Endothelial cell of umbilical vein (primary cell): ENCODE data around the gene TAMALIN. TPM values are rescaled to one million over a fixed set of nuclear protein-coding genes. Genes with fewer than 3 reads are reported as not detected.

ENCODE experiments used
- BruUV-seq: library from RNA; stranded (reverse); fragments of 400-500 nt; replicated peaks from 2 replicates; lab custom pipeline; 2021; lab: Mats Ljungman, UMichigan
- CTCF ChIA-PET: fragments of 300-600, 350-600 bp; sonication (Branson Sonifier 250); formaldehyde crosslinking; loops from one replicate; lab custom pipeline; 2021; ENCODE audit warnings: antibody characterized with exemption, inconsistent platforms; lab: Charles Lee
- POLR2A ChIA-PET: fragments of 300-600, 350-600 bp; sonication (Branson Sonifier 250); formaldehyde crosslinking; loops from one replicate; lab custom pipeline; 2021; ENCODE audit warnings: antibody characterized with exemption, inconsistent platforms; lab: Charles Lee
- DNase-seq: peaks from one replicate; pipeline ENCODE4 v3.0.0-alpha.2; 2011; ENCODE audit warnings: low read depth, low spot score
- FAIRE-seq: peaks from 2 replicates; lab custom pipeline; 2011; peaks lifted over from hg19 to GRCh38; lab: Jason Lieb, UNC
- H2AFZ ChIP-seq: 2 replicates; pipeline ENCODE4 v1.6.0; 2012; ENCODE audit warnings: low read depth, low read length, control low read depth, inconsistent platforms
- H3K27ac ChIP-seq: 2 replicates; pipeline ENCODE4 v1.5.1; 2011; ENCODE audit warnings: low read depth, mild to moderate bottlenecking, control low read depth, low read length, moderate library complexity; ENCODE audit not compliant: insufficient read depth
- H3K27me3 ChIP-seq, 2 experiments: 2 replicates each; pipeline versions ENCODE4 v1.6.0 to v1.6.1; 2011; ENCODE audit warnings: low read length in 2 of 2, mixed read lengths in 1 of 2; ENCODE audit not compliant: control insufficient read depth in 2 of 2, insufficient read depth in 2 of 2
- H3K36me3 ChIP-seq, 2 experiments: 2 replicates in 1 of 2; 3 replicates in 1 of 2; pipeline ENCODE4 v1.5.1; 2011; ENCODE audit warnings: low read length in 2 of 2, mild to moderate bottlenecking in 1 of 2, moderate library complexity in 1 of 2; ENCODE audit not compliant: control insufficient read depth in 2 of 2, insufficient read depth in 2 of 2; ENCODE audit errors: extremely low read depth in 1 of 2
- H3K4me1 ChIP-seq: 3 replicates; pipeline ENCODE4 v1.5.1; 2011; ENCODE audit warnings: mild to moderate bottlenecking, low read length; ENCODE audit not compliant: control insufficient read depth, insufficient read depth; ENCODE audit errors: extremely low read depth
- H3K4me2 ChIP-seq: 2 replicates; pipeline ENCODE4 v1.6.1; 2011; ENCODE audit warnings: low read length, control low read depth, mixed read lengths; ENCODE audit not compliant: insufficient read depth
- H3K4me3 ChIP-seq, 3 experiments: fragments of 200-600 bp in 1 of 3; sonication (generic), shearing (Covaris generic) in 1 of 3; replicated peaks in 1 of 3; 2 replicates each; pipeline ENCODE4 v1.5.1; 2011 to 2016; ENCODE audit warnings: control low read depth in 3 of 3, low read length in 3 of 3, mild to moderate bottlenecking in 2 of 3, inconsistent platforms in 1 of 3, low read depth in 1 of 3, moderate library complexity in 1 of 3; ENCODE audit not compliant: insufficient read depth in 1 of 3
- H3K79me2 ChIP-seq: 2 replicates; pipeline ENCODE4 v1.6.0; 2012; ENCODE audit warnings: low read length, inconsistent platforms; ENCODE audit not compliant: control insufficient read depth, insufficient read depth
- H3K9ac ChIP-seq: replicated peaks from 2 replicates; pipeline ENCODE3; 2011; ENCODE audit warnings: low read length, control low read depth; ENCODE audit not compliant: insufficient read depth; ENCODE audit errors: extremely low read depth
- H3K9me1 ChIP-seq: replicated peaks from 3 replicates; pipeline ENCODE4 v1.6.0; 2011; ENCODE audit warnings: mild to moderate bottlenecking, low read length; ENCODE audit not compliant: control insufficient read depth, insufficient read depth; ENCODE audit errors: extremely low read depth
- H3K9me3 ChIP-seq: replicated peaks from 2 replicates; pipeline ENCODE4 v1.5.1; 2012; ENCODE audit warnings: low read length, inconsistent platforms; ENCODE audit not compliant: control insufficient read depth, insufficient read depth
- H4K20me1 ChIP-seq: replicated peaks from 2 replicates; pipeline ENCODE3; 2011; ENCODE audit warnings: mild to moderate bottlenecking, low read length; ENCODE audit not compliant: control insufficient read depth, insufficient read depth; ENCODE audit errors: extremely low read depth
- EZH2 ChIP-seq: IDR thresholded peaks from 2 replicates; pipeline ENCODE4 v1.6.1; 2012; ENCODE audit warnings: borderline replicate concordance, low read depth, mild to moderate bottlenecking, moderate library complexity, low read length, inconsistent platforms; ENCODE audit not compliant: severe bottlenecking
- GATA2 ChIP-seq: IDR thresholded peaks from 2 replicates; pipeline ENCODE4 v1.7.0; 2011; ENCODE audit warnings: low read depth, mild to moderate bottlenecking, moderate library complexity, mixed read lengths, low read length; ENCODE audit not compliant: insufficient read length, insufficient read depth
- JUN ChIP-seq: IDR thresholded peaks from 2 replicates; pipeline ENCODE4 v1.6.1; 2011; ENCODE audit warnings: borderline replicate concordance, low read depth; ENCODE audit not compliant: insufficient read length, insufficient read depth
- MAX ChIP-seq: IDR thresholded peaks from 2 replicates; pipeline ENCODE4 v1.6.1; 2011; ENCODE audit not compliant: insufficient read depth, insufficient read length
- MYC ChIP-seq: IDR thresholded peaks from one replicate; pipeline ENCODE4 v1.6.1; 2011; ENCODE audit warnings: mild to moderate bottlenecking, low read depth, low read length
- POLR2A ChIP-seq: IDR thresholded peaks from 2 replicates; pipeline ENCODE4 v1.6.1; 2012; ENCODE audit warnings: low read depth, mild to moderate bottlenecking, control low read depth, low read length
- POLR2AphosphoS5 ChIP-seq: IDR thresholded peaks from 2 replicates; pipeline ENCODE4 v1.6.1; 2012; ENCODE audit warnings: low read depth, mild to moderate bottlenecking, control low read depth, low read length, moderate library complexity; ENCODE audit not compliant: insufficient read depth
- dilution Hi-C: fragments of 300-500 bp; cut with MboI; formaldehyde crosslinking; loops from one replicate; pipeline ENCODE4 v1.15.0; 2019; ENCODE audit warnings: low sequenced_read_pairs; ENCODE audit not compliant: extremely low pct_ligation_motif_present
- intact Hi-C: fragments of 100-400 bp; cut with micrococcal nuclease; formaldehyde crosslinking; loops from one replicate; pipeline ENCODE4 v1.10.0; 2022
- polyA plus RNA-seq, 4 experiments: library from polyadenylated mRNA; depleted of rRNA in 3 of 4; stranded (reverse) in 3 of 4; unstranded in 1 of 4; fragments of >200 nt; gene quantifications; 2 replicates each; pipeline versions ENCODE4 v1.2.1 to v1.2.3, GENCODE V29; 2011 to 2012; ENCODE audit warnings: missing spikeins in 1 of 4
- total RNA-seq: library from RNA; stranded (reverse); gene quantifications from 2 replicates; pipeline ENCODE4 v1.2.3, GENCODE V29; 2021

TAMALIN gene
- total and polyA plus RNA-seq, 2 donors (not counting 3 experiments of a cell fraction or from before 2014, with no cell fraction given): 53.3 to 87.5 TPM

DNA sequence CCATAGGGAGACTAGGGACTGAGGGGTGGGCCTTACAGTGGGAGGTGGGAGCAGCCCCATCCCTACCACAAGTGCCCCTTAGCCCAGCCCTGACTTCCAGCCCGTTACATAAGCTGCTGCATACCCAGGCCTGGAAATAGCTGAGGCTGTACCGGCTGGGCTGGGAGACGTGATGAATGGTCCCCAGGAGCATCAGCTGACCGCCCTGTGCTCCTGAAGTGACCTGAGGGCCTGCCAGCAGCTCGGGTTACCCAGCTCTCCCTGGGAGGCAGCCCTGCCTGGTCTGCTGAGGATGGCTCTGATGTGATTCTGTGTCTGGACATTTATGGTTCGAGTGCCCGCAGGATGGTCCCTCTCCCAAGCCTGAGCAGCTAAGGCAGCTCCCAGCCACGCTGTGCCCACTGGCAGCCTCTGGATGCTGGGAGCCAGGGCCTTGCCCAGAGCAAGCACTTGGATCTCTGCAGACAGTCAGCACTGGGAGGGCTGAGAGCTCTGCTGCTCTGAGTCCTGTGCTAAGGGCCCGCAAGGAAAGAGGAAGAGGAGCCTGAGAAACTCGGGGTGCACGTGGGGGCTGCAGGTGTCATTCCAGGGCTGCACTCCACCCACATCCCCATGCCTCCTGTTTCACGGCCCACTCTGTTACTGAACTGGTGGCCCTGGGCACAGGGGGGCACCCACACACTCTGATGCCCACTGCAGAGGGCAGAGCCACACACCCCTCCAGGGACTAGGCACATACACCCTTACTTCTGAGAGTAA, 20.5 kb downstream of the TAMALIN start:
- no peaks in the 10 kb centered on the region for H3K36me3 ChIP-seq
- ChIA-PET POLR2A (interaction anchor here (12.4 kb wide), 1 partner anchor 22 kb away, joined by 221 read pairs; the partner anchor contains the start of gene TAMALIN), CTCF (interaction anchor here (0.7 to 13.1 kb wide), 10 partner anchors 13 to 344 kb away, joined by 3 to 946 read pairs (median 83); partner anchors contain the start of genes ATG101, NR4A1, SMIM41 and TAMALIN)
- H3K27me3 ChIP-seq: no peaks in the 10 kb centered on the region
- no peak overlapping the region for H3K4me3 ChIP-seq
- H4K20me1 ChIP-seq: no peaks in the 10 kb centered on the region
- BruUV-seq: no TSS peak
- intact Hi-C loops (no loop called here), dilution Hi-C loops (no loop called here)
- DNase-seq (no peak), FAIRE-seq (no peak)
- no peak overlapping the region for H3K9ac ChIP-seq
- peaks cover 27% of the 10 kb centered on the region for H3K4me1 ChIP-seq
- no peak overlapping the region for H3K4me2 ChIP-seq
- no peaks in the 10 kb centered on the region for H3K9me1 ChIP-seq
- no peak overlapping the region for H2AFZ ChIP-seq
- no peaks in the 10 kb centered on the region for H3K79me2 ChIP-seq
- H3K9me3 ChIP-seq: no peaks in the 10 kb centered on the region
- H3K27ac ChIP-seq: no peak overlapping the region
- TF ChIP-seq JUN (no peak), MYC (no peak), EZH2 (no peak), GATA2 (no peak), POLR2AphosphoS5 (no peak), MAX (no peak), POLR2A (no peak)
